ENCODE data around the gene SLC25A18. TPM values are rescaled to one million over a fixed set of nuclear protein-coding genes. Genes with fewer than 3 reads are reported as not detected.

Gene SLC25A18
- polyA plus RNA-seq, 3 donors, result 0.10 to 0.11 TPM; not detected in 1

DNA sequence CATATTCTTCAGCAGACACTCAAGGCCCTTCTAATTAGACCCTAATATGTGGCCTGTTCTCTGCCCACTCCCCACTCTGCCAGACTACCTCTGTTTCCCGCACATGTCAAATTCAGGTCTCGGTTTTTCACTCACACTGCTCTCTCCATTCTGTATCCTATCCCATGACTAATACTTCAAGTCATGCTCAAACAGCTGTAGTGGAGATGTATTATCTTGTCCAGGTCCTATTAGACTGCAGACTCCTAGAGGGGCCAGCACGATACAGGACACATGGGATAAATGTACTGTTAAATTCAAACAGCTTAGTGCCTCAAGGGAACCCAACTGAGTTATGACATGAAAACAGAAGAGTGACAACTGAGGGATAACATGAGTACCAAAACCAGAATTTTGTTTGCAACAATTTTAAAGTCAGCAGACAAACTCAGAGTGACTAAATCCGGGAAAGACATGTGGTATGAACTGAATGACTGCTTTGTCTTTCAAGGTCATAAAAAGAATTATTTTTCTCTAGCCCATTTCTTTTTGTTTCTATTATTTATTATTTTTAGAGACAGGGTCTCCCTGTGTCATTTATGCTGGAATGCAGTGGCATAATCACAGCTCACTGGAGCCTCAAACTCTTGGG is 44.7 kb downstream of the SLC25A18 start:
- Histone ChIP-seq H4K20me1 (ENCODE audit: insufficient read depth, low read length) (peaks cover 99% of the 10 kb centered on the region), H3K36me3 (replicated peaks in 1 of 2; ENCODE audit: control insufficient read depth in 1 of 2, insufficient read depth in 2 of 2, low read length in 2 of 2) (peaks cover 73 to 96% of the 10 kb centered on the region in 2 donors)

DNA sequence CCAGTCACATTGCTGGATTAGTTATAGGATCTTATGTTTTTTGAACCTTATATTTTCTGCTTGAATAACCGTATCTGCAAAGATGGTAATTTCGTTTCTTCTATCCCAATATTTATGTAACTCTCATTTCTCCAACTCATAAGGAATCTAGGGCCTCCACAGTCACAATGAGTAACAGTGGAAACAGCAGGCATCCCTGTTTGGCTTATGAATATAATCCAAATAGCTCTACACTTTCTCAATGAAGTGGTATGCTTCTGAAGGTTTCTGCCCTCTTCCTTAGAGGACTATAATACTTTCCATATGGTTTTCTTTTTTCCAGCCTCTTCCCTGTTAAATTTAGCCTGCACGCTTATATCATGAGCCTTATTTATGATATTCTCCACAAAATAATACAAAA is 48.8 kb downstream of the SLC25A18 start:
- H2AFZ ChIP-seq (ENCODE audit: insufficient read depth, low read depth, low read length, poor library complexity, severe bottlenecking), result no peak overlapping the region
- H3K9me3 Mint-ChIP-seq, result no peaks in the 10 kb centered on the region
- TF ChIP-seq, protein P1, sequence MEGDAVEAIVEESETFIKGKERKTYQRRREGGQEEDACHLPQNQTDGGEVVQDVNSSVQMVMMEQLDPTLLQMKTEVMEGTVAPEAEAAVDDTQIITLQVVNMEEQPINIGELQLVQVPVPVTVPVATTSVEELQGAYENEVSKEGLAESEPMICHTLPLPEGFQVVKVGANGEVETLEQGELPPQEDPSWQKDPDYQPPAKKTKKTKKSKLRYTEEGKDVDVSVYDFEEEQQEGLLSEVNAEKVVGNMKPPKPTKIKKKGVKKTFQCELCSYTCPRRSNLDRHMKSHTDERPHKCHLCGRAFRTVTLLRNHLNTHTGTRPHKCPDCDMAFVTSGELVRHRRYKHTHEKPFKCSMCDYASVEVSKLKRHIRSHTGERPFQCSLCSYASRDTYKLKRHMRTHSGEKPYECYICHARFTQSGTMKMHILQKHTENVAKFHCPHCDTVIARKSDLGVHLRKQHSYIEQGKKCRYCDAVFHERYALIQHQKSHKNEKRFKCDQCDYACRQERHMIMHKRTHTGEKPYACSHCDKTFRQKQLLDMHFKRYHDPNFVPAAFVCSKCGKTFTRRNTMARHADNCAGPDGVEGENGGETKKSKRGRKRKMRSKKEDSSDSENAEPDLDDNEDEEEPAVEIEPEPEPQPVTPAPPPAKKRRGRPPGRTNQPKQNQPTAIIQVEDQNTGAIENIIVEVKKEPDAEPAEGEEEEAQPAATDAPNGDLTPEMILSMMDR (IDR thresholded peaks at IDR 0.05), result no peak
- no peak overlapping the region for H3K27ac Mint-ChIP-seq
- no peaks in the 10 kb centered on the region for H3K27me3 Mint-ChIP-seq (ENCODE audit: low read depth in 3 of 3)
- no peak for DNase-seq
- no peak overlapping the region for H3K4me3 Mint-ChIP-seq
- intact Hi-C loops (cut with micrococcal nuclease), result loop anchor here in 1 of 2 donors (10.0 kb wide), 1 partner anchor 473 kb away; no protein-coding TSS in a partner anchor
- H3K36me3 Mint-ChIP-seq, result peaks cover 42 to 79% of the 10 kb centered on the region in 2 donors
- WGBS (ENCODE audit: insufficient coverage), result no CpG with 5 or more reads among the region's 3 CpGs
- no peak overlapping the region for H3K4me2 ChIP-seq (replicated peaks; ENCODE audit: extremely low read depth, low read length, poor library complexity, severe bottlenecking)
- no peaks in the 10 kb centered on the region for H3K4me1 ChIP-seq (ENCODE audit: control insufficient read depth in 1 of 2, insufficient read depth in 2 of 2, low read length in 2 of 2)
- H3K4me3 ChIP-seq (replicated peaks in 1 of 3; ENCODE audit: low read depth in 2 of 3, low read length in 3 of 3), result no peak overlapping the region
- H3K27me3 ChIP-seq (ENCODE audit: control insufficient read depth in 2 of 2, insufficient read depth in 2 of 2, low read length in 2 of 2), result no peaks in the 10 kb centered on the region
- peaks cover 91% of the 10 kb centered on the region for H4K20me1 ChIP-seq (ENCODE audit: insufficient read depth, low read length)
- peak overlapping the region in 1 of 2 donors; percentile 4 for H3K27ac ChIP-seq (ENCODE audit: low read depth in 1 of 2, low read length in 2 of 2)
- no peak overlapping the region for H3K9ac ChIP-seq (ENCODE audit: insufficient read depth, low read length, poor library complexity, severe bottlenecking)
- H3K79me2 ChIP-seq (ENCODE audit: insufficient read depth, low read length), result peaks cover 72% of the 10 kb centered on the region
- H3K36me3 ChIP-seq (replicated peaks in 1 of 2; ENCODE audit: control insufficient read depth in 1 of 2, insufficient read depth in 2 of 2, low read length in 2 of 2), result peaks cover 68 to 88% of the 10 kb centered on the region in 2 donors
- no peaks in the 10 kb centered on the region for H3K4me1 Mint-ChIP-seq
- no peaks in the 10 kb centered on the region for H3K9me3 ChIP-seq (replicated peaks in 1 of 2; ENCODE audit: control insufficient read depth in 1 of 2, insufficient read depth in 1 of 2, low read length in 2 of 2)

More for the DNA sequence above, 44.7 kb downstream of the SLC25A18 start:
- Histone ChIP-seq H3K27ac (ENCODE audit: low read depth in 1 of 2, low read length in 2 of 2) (no peak overlapping the region), H3K27me3 (ENCODE audit: control insufficient read depth in 2 of 2, insufficient read depth in 2 of 2, low read length in 2 of 2) (no peaks in the 10 kb centered on the region), H3K4me1 (ENCODE audit: control insufficient read depth in 1 of 2, insufficient read depth in 2 of 2, low read length in 2 of 2) (no peaks in the 10 kb centered on the region), H3K79me2 (ENCODE audit: insufficient read depth, low read length) (peaks cover 83% of the 10 kb centered on the region), H3K9ac (ENCODE audit: insufficient read depth, low read length, poor library complexity, severe bottlenecking) (no peak overlapping the region), H2AFZ (ENCODE audit: insufficient read depth, low read depth, low read length, poor library complexity, severe bottlenecking) (no peak overlapping the region), H3K4me2 (replicated peaks; ENCODE audit: extremely low read depth, low read length, poor library complexity, severe bottlenecking) (no peak overlapping the region), H3K4me3 (replicated peaks in 1 of 3; ENCODE audit: low read depth in 2 of 3, low read length in 3 of 3) (no peak overlapping the region), H3K9me3 (replicated peaks in 1 of 2; ENCODE audit: control insufficient read depth in 1 of 2, insufficient read depth in 1 of 2, low read length in 2 of 2) (no peaks in the 10 kb centered on the region)
- intact Hi-C loops (cut with micrococcal nuclease), result no loop called here
- Mint-ChIP-seq H3K36me3 (peaks cover 51 to 52% of the 10 kb centered on the region in 2 donors), H3K4me3 (no peak overlapping the region), H3K27ac (peak overlapping the region in 2 of 7 donors; percentile 48 to 53), H3K4me1 (no peaks in the 10 kb centered on the region), H3K27me3 (ENCODE audit: low read depth in 3 of 3) (no peaks in the 10 kb centered on the region), H3K9me3 (no peaks in the 10 kb centered on the region)
- 100% methylated on average over 1 of the region's 4 CpGs for WGBS (ENCODE audit: insufficient coverage)
- no peak for DNase-seq
- TF ChIP-seq, protein P1 (IDR thresholded peaks at IDR 0.05), result no peak
